ENCODE results near the gene PEMT.

The PEMT gene

DNA sequence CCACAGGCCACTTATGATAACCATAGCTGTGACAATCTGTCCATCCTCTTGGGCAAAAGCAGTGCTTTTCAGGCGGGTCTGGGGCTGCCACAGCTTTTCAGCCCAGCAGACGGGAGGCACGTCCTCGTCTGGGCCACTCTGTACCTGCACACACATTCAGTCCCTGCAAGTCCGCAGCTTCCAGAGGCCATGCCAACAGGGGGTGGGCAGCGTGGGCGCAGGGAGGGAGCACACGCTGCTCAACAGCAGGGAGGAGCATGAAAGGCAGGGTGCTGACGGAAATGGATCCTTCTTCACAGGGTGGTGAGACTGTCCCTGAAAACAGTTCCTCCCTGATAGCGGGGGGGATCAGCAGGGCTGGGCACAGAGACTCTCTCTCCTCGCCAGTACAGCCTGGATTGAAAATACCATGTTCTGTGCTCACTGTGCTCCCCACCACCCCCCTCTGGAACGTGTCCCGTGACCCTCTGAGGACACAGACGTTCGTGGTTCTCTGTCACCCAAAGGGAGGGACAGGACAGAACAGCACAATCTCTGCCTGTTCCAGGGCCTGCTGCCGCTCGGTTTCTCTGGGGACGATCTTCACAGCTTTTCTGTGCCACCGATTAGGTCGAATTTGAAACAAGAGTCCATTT, 41.7 kb downstream of the PEMT start:
- no peak for DNase-seq

GRCh38 chr17:17548044-17548443, 43.5 kb downstream of the PEMT start:
- no peak for DNase-seq

GRCh38 chr17:17547210-17547764, 44.2 kb downstream of the PEMT start:
- no peak for DNase-seq

DNA sequence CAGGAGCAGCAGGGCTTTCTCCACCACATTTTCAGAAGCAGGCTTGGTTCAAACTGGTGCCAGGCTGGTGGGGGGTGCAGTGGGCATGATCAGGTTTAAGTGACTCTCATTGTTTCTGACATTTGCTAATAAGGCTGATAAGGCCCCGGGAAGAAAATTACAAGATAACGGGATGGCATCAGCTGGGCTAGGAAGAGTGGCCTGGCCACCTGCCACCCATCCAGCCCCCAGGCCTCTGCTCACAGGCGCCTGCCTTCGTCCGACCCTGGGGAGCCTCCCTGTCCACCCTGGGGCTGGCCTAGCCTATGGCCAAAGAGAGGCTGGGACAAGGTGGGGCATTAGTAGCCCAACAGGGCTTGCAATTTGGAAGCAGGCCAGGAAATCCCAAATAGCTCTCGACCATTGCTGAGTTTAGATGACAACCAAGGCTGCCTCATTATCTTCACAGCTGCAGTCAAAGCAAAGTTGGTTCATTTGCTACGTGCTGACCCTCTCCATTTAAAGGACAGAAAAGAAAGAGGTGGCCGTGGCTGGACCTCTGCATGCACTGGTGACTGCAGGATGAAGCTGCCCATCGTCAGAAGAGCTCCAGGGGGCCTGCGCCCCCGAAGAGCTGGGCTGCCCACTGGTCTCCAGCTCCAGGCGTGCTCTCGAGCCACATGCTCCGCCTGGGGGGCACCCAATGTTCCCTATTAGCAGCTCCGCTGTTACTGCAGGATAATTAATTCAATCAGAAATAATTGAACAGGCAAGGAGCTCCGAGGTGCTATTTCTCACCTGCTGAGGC, 44.9 kb downstream of the PEMT start:
- no peak for DNase-seq

DNA sequence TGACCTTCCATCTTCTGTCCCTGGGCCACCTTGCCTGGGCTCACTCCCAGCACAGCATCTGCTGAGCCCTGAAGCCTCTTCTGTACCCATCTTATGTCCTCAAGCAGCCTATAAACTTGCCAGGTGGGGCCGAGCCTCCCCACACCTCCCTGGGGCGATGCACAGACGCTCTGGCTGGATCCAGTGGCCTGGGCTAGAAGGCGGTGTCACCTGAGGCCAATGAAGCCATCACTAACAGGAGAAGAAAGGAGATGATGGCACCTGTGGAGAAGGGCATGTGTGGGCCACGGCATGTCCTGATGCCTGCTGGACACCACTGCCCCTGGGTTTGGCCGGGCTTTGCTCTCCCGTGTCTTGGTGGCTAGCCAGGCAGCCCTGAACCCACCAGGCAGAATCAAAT, 45.5 kb downstream of the PEMT start:
- no peak for DNase-seq

DNA sequence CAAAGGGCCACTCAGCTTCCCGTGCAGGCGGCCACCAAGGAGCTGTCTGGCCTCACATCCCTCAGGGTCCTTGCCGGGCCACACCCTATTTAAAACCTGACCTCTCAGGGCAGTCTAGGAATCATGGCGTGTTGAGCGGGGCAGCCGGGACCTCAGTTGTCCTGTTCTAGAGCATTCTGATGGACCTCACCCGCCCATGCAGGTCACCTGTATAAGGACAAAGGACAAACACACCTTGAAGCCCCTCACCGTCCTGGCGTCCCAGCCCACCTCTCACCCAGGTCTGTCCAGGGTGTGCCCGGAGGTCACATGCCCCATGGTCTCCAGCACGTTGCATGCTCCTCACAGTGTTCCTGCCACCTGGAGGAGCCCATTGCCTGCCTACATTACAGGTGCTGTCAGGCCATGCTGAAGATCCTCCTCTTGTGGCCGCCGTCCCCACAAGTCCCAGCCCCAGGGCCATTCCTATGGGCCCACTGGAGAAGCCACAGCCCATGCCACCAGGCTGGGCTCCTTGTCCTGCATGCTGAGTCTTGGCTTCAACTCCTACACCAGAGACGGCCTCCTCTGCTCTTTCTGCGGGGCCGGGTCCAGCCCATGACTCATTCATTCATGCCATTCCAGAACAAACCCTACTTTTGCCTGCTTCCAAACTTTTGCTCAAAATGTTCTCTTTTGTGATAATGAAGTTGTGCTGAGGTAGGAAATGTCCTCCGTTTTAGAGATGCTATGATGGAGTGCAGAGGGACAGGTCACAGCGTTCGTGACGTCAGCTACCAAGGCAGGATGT, 46.3 kb downstream of the PEMT start:
- DNase-seq = no peak

GRCh38 chr17:17542906-17543635, 48.4 kb downstream of the PEMT start:
- no peak for DNase-seq

- no peak for DNase-seq
Observed at GRCh38 chr17:17541640-17542001, 49.9 kb downstream of the PEMT start.

GRCh38 chr17:17540935-17541639, 50.4 kb downstream of the PEMT start:
- no peak for DNase-seq

- no peak for DNase-seq
Observed at GRCh38 chr17:17540278-17540906, 51.1 kb downstream of the PEMT start.

DNA sequence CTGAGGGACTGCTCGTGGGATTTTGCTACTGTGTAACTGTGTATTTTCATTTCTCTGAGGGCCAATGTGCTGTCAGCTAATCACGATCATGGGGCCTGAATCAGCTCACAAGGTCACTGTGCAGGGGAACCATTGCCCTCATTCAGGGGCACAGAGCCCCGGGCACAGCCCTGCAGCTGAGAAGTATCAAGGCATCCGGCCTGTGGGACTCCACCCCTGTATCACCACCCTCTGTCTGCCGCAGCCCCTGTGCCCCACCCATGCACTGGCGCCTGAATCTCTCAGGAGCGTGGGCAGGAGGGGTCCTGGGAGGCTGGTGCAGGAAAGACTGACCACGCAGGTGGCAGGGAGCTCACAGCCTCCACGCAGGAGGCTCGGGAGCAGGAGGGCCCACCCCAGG, 51.9 kb downstream of the PEMT start:
- no peak for DNase-seq

GRCh38 chr17:17538417-17539391, 52.8 kb downstream of the PEMT start:
- no peak for DNase-seq

DNA sequence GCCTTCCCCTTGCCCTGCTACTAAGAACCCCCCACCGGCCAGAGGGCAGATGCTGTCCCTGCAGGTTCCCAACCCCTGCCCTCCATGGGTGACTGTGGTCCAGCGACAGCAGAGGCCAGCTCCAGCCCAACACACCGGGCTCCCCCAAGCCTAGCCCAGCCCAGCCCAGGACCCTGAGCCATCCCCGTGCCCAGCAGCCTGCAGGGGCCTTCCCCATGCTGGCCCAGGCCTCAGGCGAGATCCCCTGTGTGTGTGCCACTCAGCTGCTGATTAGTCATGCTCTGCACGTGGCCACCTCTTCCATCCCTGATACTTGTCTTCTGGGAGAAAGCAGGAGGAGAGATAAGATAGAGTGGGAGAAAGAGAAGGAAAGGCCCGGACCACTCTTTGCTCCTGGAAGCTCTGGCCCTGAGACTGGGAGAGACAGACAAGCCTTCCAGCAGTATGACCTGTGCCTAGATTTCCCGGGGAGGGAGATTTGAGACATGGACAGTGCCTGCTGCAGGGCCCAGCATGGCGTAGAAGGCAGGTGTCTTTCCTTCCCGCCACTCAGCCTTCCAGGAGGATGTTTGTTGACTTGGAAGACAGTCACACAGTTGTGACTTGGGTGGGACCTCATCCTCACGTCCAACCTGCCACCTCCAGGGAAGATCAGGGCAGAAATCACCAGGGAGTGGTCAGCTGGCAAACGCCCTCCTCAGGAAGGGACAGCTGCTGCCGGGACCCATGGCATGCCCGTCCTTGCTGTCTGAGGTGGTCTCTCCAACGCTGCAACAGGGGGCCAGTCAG, 54.0 kb downstream of the PEMT start:
- DNase-seq = no peak

DNA sequence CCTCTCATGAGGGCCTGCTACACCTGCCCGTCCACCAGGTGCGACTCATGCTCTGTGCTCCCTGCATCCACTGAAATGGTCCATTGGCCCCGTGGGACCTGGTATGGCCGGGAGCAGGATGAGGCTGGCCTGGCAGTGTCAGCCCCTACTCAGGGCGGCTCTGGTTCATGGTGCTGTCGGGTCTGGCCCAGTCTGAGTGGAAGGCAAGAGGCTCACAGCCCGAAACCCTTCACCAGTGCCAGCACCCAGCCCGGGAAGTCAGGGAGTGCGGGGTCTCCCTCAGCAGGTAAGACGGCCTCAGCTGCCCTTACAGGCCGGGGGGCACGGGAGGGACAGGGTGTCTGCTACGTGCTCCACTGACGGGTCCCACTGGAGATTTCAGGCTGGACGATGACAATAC, 54.8 kb downstream of the PEMT start:
- no peak for DNase-seq

DNA sequence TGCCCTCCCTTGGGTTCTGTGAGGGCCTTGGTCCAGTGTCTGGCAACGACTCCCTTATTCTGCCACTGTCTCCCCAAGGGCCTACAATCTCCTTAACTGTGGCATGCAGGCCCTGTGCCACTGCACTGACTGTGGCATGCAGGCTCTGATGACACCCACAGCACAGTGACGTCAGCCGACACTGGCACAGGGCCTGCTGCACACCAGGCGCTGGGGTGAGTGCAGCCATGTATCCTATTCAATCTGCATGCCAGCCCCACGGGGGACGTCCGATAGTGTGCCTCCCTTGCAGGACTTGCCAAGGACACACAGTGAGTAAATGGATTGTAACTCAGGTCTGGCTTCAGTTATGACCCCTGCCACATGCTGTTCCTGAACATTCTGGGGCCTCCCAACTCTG, 55.6 kb downstream of the PEMT start:
- no peak for DNase-seq

DNA sequence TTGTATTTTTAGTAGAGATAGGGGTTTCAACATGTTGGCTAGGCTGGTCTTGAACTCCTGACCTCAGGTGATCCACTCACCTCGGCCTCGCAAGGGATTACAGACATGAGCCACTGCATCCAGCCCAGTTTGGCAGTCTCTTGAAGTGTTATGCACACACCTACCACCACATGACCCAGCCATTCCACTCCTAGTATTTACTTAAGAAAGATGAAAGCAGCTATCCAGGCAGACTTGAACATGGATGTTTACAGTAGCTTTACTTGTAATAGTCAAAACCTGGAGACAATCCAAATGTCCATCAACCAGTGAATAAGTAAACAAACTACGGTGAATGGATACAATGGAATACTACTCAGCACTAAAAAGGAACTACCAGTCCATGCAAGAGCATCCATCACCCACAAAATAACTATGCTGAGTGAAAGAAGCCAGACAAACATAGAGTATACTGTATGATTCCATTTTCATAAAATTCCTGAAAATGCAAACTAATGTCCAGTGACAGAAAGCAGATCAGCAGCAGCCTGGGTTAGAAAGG, 57.5 kb downstream of the PEMT start:
- DNase-seq = no peak

- no peak for DNase-seq
Observed at GRCh38 chr17:17532991-17533390, 58.5 kb downstream of the PEMT start.

GRCh38 chr17:17531156-17531555, 60.4 kb downstream of the PEMT start:
- no peak for DNase-seq

Data from suppressor macrophage treated with lipopolysaccharide for 4 hours (primary cell).